NCI-H1417 treated with DMSO at 0.1 percent for 48 hours (cell line): Measurements from ENCODE around the gene TSACC.
"Not testable (repeated sequence)": the region's sequence is repeated elsewhere in the genome, so short reads cannot be mapped to it uniquely, and the experiment has no call there.

Experiments
- DNase-seq: peaks from one replicate; lab custom pipeline; 2025; lab: John Stamatoyannopoulos, UW

Gene TSACC

DNA sequence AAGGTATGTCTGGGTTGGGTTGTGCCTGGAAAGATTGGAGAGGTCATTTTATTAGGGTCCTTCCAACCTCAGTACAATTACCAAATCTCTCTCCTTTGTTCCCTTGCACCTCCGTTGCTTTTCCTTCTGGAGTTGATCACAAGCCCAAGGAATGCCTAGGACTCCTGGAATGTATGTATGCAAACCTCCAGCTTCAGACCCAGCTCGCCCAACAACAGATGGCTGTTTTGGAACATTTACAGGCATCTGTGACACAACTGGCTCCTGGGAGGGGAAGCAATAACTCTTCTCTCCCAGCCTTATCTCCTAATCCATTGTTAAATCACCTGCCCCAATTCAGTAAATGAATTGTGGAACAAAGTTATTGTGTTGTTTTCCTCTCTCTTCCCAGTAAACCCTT, 8.3 kb downstream of the TSACC start:
- DNase-seq = no peak

DNA sequence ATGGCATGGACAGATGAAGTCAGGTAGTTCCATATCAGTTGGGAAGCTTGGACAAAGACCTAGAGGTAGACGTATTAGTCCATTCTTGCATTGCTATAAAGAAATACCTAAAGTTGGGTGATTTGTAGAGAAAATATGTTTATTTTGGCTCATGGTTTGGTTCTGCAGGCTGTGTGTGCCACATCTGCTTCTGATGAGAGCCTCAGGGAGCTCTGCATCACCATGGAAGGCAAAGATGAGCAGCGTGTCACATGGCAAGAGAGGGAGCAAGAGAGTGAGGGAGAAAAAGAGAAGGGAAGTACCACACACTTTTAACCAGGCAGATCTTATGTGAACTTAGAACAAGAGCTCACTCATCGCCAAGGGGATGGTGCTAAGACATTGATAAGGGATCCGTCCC, 9.0 kb downstream of the TSACC start:
- no peak for DNase-seq

DNA sequence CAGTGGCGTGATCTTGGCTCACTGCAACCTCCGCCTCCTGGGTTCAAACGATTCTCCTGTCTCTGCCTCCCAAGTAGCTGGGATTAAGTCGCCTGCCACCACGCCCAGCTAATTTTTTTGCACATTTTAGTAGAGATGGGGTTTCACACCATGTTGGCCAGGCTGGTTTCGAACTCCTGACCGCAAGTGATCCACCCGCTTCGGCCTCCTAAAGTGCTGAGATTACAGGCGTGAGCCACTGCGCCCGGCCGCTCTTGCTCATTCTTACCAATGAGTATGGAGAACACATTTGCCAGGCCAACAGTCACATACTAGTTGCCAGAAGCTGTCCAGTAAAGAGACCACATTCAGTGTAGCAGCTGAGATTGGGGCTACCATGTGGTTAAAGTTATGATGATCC, 14.2 kb downstream of the TSACC start:
- DNase-seq = not testable (repeated sequence)

DNA sequence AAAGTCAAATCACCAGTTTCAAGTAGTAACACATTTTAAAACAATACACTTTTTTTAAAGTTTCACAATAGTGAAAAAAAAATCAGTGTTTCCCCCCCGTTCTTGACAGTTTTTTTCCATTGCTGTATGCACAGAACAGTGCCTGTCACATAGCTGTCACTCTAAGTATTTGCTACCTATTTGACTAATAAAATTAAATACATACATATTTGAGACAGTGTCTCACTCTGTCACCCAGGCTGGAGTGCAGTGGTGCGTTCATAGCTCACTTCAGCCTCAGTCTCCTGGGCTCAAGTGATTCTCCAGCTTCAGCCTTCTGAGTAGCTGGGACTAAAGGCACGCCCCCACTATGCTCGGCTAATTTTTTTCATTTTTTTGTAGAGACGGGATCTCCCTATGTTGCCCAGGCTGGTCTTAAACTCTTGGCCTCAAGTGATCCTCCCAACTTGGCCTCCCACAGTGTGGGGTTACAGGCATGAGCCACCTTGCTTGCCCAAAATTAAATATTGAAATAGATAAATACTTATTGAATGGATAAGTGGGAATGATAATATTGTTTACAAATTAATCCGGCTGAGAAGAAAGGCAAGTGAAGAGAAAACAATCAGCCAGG, 18.0 kb downstream of the TSACC start:
- DNase-seq = no peak

DNA sequence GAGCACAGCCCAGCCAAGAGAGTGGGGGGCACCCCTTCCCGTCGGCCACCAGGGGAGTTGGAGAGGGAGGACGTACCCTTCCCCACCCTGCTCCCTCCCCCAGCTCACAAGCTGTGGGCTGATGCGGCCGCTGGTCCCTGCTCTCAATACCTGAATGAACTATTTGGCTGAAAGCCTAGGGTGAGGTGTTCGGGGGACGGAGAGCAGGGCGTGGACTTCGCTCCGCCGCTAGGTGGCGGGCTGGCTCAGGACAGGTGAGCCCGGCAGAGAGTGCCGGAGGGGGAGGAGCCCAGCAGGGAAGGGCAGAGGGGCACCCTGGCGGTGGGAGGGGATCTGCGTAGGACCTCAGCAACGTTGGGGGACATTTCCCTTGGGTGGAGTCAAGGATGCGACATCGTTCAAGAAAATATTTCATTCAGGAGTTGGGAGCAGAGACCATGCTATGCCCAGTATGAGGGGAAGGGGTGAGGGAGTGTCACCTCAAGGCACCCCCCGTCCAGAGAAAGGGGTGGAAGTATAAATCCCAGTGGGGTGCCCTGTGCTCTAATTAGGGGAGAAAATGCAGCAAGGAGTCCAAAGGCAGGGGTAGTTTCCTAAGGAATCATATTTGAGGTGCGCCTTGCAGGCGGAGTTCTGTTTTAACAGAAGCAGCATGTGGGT, 18.7 kb downstream of the TSACC start:
- DNase-seq = peak; percentile 5

DNA sequence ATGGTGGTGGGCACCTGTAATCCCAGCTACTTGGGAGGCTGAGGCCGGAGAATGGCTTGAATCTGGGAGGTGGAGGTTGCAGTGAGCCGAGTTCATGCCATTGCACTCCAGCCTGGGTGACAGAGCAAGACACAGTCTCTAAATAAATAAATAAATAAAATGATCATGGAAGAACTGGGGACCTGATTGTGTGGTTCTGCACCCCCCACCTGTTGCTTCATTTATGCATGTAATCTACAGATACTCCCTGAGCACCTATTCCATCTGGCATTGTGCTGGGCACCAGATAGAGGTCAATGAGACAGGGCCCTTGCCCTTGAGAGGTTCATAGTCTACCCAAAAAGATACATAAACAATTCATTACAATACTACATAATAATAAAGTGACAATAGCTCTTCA, 19.7 kb downstream of the TSACC start:
- DNase-seq = no peak

DNA sequence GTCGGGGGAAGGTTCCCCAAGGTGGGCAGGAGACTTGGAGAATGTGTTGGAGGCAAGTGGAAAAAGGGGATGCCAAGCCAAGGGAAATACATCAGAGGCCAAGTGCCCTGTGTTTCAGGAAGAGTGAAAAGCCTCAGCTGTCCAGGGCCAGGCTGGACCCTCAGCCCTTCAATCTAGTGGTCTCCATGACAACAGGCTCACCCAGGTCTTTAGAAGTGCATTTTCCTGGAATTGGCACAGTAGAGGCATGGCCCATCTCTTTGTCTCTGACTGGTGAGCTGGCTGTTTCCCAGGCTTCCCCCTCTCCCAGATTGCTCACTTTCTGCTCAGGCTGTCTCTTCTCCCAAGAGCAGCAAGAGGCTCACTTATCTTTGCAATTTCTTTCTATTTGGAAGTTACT, 20.3 kb downstream of the TSACC start:
- no peak for DNase-seq

DNA sequence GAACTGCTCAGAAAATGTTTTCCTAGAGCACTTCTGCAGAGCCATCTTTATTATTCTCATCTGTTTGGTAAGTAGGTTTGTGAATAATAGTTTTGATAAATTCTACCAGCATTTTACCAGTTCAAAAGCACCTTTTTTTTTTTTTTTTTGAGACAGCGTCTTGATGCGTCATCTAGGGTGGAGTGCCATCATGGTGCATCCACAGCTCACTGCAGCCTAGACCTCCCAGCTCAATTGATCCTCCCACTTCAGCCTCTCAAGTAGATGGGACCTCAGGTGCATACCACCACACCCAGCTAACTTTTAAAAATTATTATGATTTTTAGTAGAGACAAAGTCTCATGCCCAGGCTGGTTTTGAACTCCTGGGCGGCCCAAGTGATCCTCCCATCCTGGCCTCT, 20.9 kb downstream of the TSACC start:
- DNase-seq = no peak

DNA sequence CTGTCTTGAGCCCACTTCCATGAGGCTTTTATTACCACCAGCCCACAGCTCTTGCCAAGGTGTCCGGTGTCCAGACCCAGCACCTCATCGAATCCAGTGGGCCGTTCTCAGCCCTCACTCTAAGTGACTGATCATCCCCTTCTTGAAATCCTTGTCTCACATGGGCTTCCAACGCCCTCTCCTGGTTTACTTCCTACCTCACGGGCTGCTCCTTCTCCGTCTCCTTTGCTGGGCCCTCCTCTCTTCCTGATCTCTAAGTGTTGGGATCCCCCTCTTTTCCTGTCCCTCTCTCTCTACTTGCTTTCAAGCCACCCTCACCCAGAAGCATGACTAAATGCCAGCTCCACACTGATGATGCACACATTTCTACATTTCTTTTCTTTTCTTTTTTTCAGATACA, 21.6 kb downstream of the TSACC start:
- no peak for DNase-seq

DNA sequence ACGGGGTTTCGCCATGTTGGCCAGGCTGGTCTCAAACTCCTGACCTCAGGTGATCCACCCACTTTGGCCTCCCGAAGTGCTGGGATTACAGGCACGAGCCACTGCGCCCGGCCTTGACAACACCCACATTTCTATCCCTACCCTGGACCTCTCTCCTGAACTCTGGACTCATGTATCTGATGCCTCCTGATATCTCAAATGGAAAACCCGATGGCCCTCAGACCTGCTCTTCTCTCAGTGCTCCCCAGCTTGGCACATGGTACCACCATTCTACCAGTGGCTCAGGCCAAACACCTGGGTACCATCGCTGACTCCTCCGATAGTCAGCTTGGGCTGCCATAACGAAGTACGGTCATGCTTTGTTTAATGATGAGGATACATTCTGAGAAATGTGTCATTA, 22.2 kb downstream of the TSACC start:
- DNase-seq = no peak

DNA sequence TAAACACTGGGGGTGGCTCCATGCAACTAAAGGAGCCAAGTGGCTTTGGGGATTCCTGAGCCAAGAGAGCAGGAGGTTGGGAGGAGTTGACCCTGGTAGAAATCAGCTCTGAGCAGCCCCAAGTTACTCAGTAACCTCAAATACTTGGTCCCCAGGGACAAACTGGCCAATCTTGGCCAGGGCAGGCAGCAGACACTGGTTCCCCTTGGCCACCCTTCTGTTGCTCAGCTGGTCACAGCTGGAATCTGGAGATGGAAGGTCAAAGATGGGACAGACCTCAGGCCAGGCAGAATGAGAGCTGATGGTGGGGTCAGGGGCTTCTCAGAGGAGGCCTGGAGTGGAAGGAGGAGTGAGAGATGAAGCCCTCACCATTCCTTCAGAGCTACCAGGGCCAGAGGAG, 27.4 kb downstream of the TSACC start:
- DNase-seq = no peak

DNA sequence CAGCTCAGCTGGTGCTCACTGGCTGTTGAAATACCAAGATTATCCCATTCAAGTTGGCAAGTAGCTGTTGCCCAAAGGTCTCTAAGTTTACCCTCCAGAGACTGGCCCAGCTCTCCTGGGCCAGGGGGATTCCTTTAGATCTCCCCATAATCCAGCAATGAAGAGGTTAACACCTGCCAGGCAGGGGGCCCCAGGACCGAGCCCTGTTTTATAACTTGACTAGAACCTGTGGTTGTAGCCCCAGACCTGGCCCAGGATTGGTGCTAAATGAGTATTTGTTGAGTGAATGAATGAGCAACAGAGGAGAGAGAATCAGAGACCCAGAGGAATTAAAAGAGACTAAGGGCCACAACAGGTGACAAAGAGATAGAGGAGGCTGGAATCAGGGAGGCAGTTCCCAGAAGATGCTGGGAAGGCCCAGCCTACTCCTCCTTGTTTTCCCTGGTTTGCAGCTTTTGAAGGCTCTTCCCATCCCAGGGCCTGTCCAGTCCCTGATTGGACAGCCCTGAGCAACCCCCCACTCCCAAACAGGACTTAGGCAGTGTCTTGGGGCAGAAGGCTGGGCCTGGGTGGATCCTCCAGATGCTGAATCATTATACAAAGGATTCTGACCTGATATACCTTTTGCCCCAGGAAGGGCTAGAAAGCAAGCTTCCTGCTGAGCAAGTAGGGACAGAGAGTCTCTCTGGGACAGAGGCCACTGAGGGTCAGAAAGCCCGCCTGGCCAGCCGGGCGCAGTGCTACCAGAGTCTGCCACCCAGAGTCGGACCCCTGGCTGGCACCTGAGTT, 28.2 kb downstream of the TSACC start:
- no peak for DNase-seq

DNA sequence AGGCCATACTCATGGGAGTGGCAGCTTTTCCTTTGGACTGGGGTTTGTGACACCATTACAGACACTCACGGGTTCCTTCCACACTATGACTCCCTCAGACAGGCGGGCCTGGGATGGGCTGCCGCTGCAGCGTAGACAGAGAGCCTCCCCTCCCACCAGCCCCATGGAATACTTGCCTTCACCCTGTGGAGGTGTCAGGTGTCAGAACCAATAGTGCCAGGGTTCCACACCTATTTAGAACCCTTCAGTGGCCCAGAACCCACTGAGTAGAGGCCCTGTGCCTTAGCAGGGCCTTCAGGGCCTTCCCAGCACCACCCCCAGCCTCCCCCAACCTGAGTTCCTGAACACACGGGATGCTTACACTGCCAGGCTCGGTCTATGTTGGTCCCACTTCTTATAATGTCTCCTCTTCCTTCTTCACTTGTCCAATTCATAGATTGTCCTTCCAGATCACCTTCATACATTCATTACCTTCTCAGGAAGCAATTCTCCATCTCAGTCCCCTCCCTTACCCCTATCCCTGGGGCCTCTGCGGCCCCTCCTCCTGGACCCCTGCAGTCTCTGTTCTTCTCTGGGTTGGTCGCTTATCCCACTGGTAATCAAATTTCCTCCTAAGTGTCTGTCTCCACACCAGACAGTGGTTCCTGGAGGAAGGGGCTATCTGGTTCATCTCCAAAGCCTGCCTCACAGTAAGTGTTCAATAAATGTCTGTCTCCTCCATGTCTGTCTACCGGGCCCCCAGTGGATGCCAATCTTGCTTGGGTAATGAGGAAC, 29.2 kb downstream of the TSACC start:
- no peak for DNase-seq

DNA sequence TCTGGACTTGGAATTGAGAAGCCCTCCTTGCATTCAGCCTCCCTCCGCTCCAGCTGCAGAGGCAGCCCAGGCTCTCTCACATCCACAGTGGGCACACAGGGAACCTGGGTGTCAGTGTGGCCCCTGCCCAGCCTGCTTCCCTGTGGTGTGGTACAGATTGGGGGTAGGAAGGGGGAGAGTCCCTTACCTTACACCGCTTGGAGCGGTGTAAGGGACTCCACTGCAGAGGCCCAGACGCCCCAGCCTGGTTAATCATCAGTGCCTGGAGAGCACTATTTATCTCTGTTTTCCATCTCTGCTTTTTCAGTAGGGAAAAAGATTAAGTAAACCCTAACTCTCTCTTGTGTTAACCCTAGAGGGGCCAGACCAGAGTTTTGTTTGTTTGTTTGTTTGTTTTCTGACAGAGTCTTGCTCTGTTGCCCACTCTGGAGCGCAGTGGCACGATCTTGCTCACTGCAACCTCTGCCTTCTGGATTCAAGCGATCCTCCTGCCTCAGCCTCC, 29.9 kb downstream of the TSACC start:
- no peak for DNase-seq

DNA sequence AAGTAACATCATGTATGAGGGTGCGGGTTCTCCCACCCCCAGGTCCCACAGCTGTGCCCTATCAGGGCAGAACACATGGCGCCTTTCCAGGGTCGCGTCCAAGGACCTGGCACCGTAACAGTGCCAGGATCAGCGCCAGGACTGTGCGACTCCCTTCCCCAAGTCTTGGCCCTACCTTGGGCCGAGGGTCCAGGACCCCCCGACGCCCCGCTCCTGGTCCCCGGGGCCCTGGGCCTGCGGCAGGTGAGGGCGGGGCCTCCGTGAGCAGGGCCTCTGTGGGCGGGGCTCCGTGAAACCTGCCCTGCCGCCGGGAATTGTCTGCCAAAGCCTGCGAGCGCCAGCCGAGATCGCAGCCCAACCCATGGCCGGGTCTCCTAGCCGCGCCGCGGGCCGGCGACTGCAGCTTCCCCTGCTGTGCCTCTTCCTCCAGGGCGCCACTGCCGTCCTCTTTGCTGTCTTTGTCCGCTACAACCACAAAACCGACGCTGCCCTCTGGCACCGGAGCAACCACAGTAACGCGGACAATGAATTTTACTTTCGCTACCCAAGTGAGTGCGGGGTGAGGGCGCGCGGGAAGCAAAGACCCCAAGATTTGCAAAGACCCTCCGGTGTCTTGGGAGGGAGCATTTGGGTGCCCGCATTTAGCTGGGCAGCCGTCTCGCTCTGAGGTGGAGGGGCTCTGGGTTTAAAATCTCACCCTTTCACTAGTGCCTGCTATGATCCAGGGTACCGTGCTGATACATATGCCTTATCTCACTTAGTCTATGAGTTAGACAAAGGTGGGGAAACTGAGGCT, 30.8 kb downstream of the TSACC start, which contains the start of gene RHBG:
TSS of gene RHBG (plus strand) at position 323 of the 796 bp plus-strand sequence. CDS start at position 362, 39 bp downstream.
- no peak for DNase-seq

DNA sequence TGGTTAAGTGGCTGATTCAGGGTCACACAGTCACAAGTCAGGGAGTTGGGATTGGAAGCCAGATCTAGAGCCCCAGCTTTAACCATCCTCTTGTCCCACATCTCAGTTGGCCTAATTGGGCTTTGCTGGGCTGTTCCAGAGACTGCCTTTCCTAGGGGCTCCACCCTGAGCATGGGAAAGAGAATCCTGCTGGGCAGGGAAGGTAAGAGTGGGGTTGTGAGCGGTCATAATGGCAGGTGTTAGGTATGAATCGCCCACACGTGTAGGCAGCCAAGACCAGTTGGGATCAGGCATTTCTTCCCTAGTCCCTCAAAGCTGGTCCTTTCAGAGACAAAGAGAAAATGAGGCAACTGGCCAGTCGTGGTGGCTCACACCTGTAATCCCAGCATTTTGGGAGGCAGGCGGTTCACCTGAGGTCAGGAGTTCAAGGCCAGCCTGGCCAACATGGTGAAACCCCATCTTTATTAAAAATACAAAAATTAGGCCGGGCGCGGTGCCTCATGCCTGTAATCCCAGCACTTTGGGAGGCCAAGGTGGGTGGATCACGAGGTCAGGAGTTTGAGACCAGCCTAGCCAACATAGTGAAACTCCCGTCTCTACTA, 31.5 kb downstream of the TSACC start:
- not testable (repeated sequence) for DNase-seq

DNA sequence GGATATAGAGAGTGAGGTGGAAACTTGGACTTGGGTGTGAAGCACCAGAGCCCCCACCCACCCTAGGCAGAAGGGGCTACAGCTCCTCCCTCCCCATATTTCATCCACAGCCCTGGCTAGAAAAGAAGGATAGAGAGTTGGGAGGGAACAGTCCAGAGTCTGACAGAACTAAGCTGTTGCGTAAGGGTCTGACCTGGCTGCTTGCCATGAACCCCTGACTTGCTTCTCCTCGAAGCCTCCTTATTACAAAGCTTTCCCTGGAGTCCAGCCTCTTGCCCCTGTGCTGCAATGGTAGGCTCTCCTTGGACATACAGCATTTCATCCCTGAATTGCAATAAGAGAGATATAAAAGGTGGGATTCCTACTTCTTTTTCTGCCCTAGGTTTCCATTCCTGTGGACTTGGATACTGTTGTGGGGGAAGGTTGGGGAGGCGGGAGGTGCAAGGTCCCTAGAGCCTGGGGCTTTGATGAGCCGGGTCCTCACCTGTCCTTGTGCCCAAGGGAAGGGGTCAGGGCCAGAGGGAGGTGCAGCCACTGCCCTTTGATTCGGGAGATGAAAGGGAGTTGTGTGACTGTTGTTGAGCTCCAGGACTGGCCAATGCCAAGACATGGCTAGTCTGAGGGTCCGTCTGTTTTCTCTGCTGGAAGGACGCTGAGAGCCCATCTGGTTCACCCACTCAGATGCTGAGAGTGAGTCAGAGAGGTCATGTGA, 33.4 kb downstream of the TSACC start:
- no peak for DNase-seq

DNA sequence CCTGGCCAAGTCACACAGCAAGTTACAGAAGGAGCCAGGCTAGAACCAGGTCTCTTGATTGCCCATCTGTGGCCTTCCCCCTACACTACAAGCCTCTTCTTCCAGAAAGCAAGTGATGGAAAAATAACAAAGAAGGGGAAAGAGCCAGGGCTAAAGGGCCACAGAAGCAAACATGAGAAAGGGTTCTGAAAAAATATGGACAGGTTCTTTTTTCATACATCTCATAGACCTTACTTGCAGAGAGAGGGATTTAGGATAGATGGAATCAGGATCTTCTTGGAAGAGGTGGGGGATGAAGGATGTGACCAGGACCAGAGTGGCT, 33.9 kb downstream of the TSACC start:
- no peak for DNase-seq

DNA sequence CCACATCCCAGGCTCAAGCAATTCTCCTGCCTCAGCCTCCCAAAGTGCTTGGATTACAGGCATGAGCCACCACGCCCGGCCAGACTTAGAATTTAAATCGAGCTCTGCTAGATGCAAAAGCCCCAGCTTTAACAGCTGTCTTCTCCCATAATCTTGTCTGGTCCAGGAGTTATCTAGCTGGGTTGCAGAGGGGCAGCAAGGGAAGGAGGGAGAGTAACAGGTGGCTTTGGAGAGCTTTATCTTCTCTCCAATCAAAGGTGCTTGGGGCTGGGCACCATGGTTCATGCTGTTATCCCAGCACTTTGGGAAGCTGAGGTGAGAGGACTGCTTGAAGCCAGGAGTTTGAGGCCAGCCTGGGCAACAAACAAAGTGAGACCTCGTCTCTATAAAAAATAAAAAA, 34.5 kb downstream of the TSACC start:
- no peak for DNase-seq

DNA sequence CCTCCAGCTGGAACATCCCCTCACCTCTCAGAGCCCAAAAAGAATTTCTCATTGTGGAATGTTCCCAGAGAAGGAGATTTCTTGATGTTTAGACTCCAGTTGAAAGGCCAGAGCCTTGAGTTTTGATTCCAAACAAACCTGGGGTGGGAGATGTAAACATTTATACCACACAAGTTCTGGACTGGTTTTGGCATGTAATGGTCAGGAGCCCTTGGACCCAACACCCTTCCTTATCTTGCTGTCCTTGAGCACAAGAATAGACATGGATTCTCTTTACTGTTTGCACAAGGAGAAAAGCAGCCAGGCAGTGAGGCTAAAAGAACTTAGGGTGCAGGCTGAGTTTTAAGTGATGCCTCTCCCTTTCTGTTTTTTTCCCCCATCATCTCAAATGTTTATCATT, 35.2 kb downstream of the TSACC start:
- no peak for DNase-seq

DNA sequence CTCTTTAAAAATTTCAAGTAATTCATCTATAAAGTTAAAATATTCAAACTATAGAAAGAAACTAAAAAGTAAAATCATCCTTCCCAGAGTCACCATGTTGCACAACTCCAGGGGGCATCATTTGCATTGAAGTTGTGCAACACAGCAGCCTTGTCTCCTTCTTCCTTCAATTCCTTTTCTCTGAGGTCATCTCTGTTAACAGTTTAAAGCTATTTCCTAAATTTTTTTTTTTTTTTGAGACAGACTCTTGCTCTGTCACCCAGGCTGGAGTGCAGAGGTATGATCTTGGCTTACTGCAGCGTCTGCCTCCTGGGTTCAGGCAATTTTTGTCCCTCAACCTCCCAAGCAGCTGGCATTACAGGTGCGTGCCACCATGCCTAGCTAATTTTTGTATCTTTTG, 37.8 kb downstream of the TSACC start:
- DNase-seq = no peak
